Right ventricle myocardium superior (tissue), 1 donor: ENCODE data around the gene TLX3. TPM values are rescaled to one million over a fixed set of nuclear protein-coding genes. Genes with fewer than 3 reads are reported as not detected.
"Not testable (repeated sequence)": the region's sequence is repeated elsewhere in the genome, so short reads cannot be mapped to it uniquely, and the experiment has no call there.

Experiments used
- ATAC-seq: fragments of 200-7000 bp; cut with Tn5 transposase; one replicate; pipeline ENCODE4 v1.9.1; 2020; ENCODE audit warnings: mild to moderate bottlenecking; ENCODE audit not compliant: poor library complexity
- DNase-seq: peaks from one replicate; pipeline ENCODE4 v3.0.0-alpha.2; 2020
- intact Hi-C: fragments of 100-400 bp; cut with DNase I; formaldehyde crosslinking; loops from one replicate; pipeline ENCODE4 v1.11.2; 2022
- long read RNA-seq: library from polyadenylated mRNA; unstranded; transcript quantifications from one replicate; pipeline ENCODE4 v2.0.0, GENCODE V29; 2021
- total RNA-seq: library from RNA; stranded (reverse); fragmentation: NEBNext Ultra II Directional; extraction: Animal tissue kit (Norgen Biotek cat#: 25700); gene quantifications from one replicate; pipeline ENCODE4 v1.2.1, GENCODE V29; 2021
- donor health status: DM: no; HTN: yes; CAD: no; lungs with severe emphysema.

Gene TLX3
- total RNA-seq = not detected
- long read RNA-seq = 0 reads

GRCh38 chr5:171308453-171309275 lies at the start of gene TLX3:
TLX3 (plus strand) TSS chr5:171309248; CDS start chr5:171309366, 118 bp downstream.
- intact Hi-C loops = no loop called here
- no peak for ATAC-seq

GRCh38 chr5:171261361-171261760 lies 47.7 kb upstream of the TLX3 start:
- no peak for ATAC-seq

More at GRCh38 chr5:171308453-171309275, at the start of gene TLX3:
- no peak for DNase-seq

GRCh38 chr5:171261904-171262303 lies 47.1 kb upstream of the TLX3 start:
- intact Hi-C loops = no loop called here
- DNase-seq (no peak), ATAC-seq (no peak)

More at GRCh38 chr5:171261361-171261760, 47.7 kb upstream of the TLX3 start:
- no peak for DNase-seq
- intact Hi-C loops = no loop called here

GRCh38 chr5:171263181-171263580 lies 45.9 kb upstream of the TLX3 start:
- DNase-seq (no peak), ATAC-seq (no peak)
- intact Hi-C loops = no loop called here

- DNase-seq = no peak
- intact Hi-C loops = no loop called here
These were observed 44.2 kb upstream of the TLX3 start for GRCh38 chr5:171264843-171265242.

GRCh38 chr5:171268700-171269620 lies 40.1 kb upstream of the TLX3 start:
- ATAC-seq (no peak), DNase-seq (no peak)
- intact Hi-C loops = no loop called here

More at GRCh38 chr5:171264843-171265242, 44.2 kb upstream of the TLX3 start:
- no peak for ATAC-seq

- ATAC-seq = no peak
- intact Hi-C loops = no loop called here
- DNase-seq = no peak
These were observed 39.3 kb upstream of the TLX3 start for GRCh38 chr5:171269717-171270116.

- no peak for DNase-seq
These were observed 38.9 kb upstream of the TLX3 start for GRCh38 chr5:171270136-171270535.

GRCh38 chr5:171271798-171272197 lies 37.2 kb upstream of the TLX3 start:
- ATAC-seq = no peak
- no peak for DNase-seq
- intact Hi-C loops = no loop called here

More at GRCh38 chr5:171270136-171270535, 38.9 kb upstream of the TLX3 start:
- no peak for ATAC-seq
- intact Hi-C loops = no loop called here

- intact Hi-C loops = no loop called here
- DNase-seq (no peak), ATAC-seq (no peak)
These were observed 35.8 kb upstream of the TLX3 start for GRCh38 chr5:171272996-171273970.

- no peak for ATAC-seq
- intact Hi-C loops = no loop called here
These were observed 33.1 kb upstream of the TLX3 start for GRCh38 chr5:171275841-171276544.

GRCh38 chr5:171283753-171284152 lies 25.3 kb upstream of the TLX3 start:
- DNase-seq (no peak), ATAC-seq (no peak)
- intact Hi-C loops = no loop called here

More at GRCh38 chr5:171275841-171276544, 33.1 kb upstream of the TLX3 start:
- no peak for DNase-seq

- DNase-seq (no peak), ATAC-seq (no peak)
- intact Hi-C loops = no loop called here
These were observed 23.6 kb upstream of the TLX3 start for GRCh38 chr5:171285465-171285864.

GRCh38 chr5:171288066-171288465 lies 21.0 kb upstream of the TLX3 start:
- intact Hi-C loops = no loop called here
- DNase-seq (no peak), ATAC-seq (no peak)

- intact Hi-C loops = no loop called here
These were observed 17.7 kb upstream of the TLX3 start for GRCh38 chr5:171291371-171291770.

GRCh38 chr5:171295299-171295698 lies 13.7 kb upstream of the TLX3 start:
- ATAC-seq = no peak
- intact Hi-C loops = no loop called here
- no peak for DNase-seq

More at GRCh38 chr5:171291371-171291770, 17.7 kb upstream of the TLX3 start:
- ATAC-seq = no peak
- DNase-seq = no peak

- intact Hi-C loops = no loop called here
- no peak for DNase-seq
- no peak for ATAC-seq
These were observed 13.2 kb upstream of the TLX3 start for GRCh38 chr5:171295801-171296200.

GRCh38 chr5:171297941-171298340 lies 11.1 kb upstream of the TLX3 start:
- ATAC-seq, intact Hi-C loops: not testable (repeated sequence)

More at GRCh38 chr5:171297941-171298340, 11.1 kb upstream of the TLX3 start:
- not testable (repeated sequence) for DNase-seq
